Keratinocyte (primary cell): ENCODE measurements around the gene TSR3. TPM values are rescaled to one million over a fixed set of nuclear protein-coding genes. Genes with fewer than 3 reads are reported as not detected.

Source experiments
- DNase-seq: peaks from one replicate; pipeline ENCODE4 v3.0.0-alpha.2; 2011; ENCODE audit warnings: low read depth, missing footprints, low spot score
- FAIRE-seq: peaks from 2 replicates; lab custom pipeline; 2011; peaks lifted over from hg19 to GRCh38; lab: Jason Lieb, UNC
- H2AFZ ChIP-seq: 2 replicates; pipeline ENCODE4 v1.6.0; 2012; ENCODE audit warnings: low read length, control low read depth, inconsistent platforms; ENCODE audit not compliant: control insufficient read depth
- H3K27ac ChIP-seq: 2 replicates; pipeline ENCODE4 v1.5.1; 2011; ENCODE audit warnings: low read length; ENCODE audit not compliant: control insufficient read depth, insufficient read depth
- H3K27me3 ChIP-seq: 3 replicates; pipeline ENCODE4 v1.6.0; 2011; ENCODE audit warnings: low read length; ENCODE audit not compliant: control insufficient read depth, insufficient read depth; ENCODE audit errors: extremely low read depth
- H3K36me3 ChIP-seq, 2 experiments: 2 replicates in 1 of 2; 3 replicates in 1 of 2; pipeline ENCODE4 v1.5.1; 2011; ENCODE audit warnings: low read length in 2 of 2, mild to moderate bottlenecking in 1 of 2; ENCODE audit not compliant: control insufficient read depth in 2 of 2, insufficient read depth in 2 of 2; ENCODE audit errors: extremely low read depth in 1 of 2
- H3K4me1 ChIP-seq: 3 replicates; pipeline ENCODE4 v1.5.1; 2011; ENCODE audit warnings: low read length; ENCODE audit not compliant: control insufficient read depth, insufficient read depth; ENCODE audit errors: extremely low read depth
- H3K4me2 ChIP-seq: 3 replicates; pipeline ENCODE4 v1.6.0; 2011; ENCODE audit warnings: low read depth, low read length; ENCODE audit not compliant: control insufficient read depth, insufficient read depth; ENCODE audit errors: extremely low read depth
- H3K4me3 ChIP-seq, 3 experiments: fragments of 200-600 bp in 1 of 3; sonication (generic) in 1 of 3; 2 replicates in 2 of 3; 3 replicates in 1 of 3; pipeline ENCODE4 v1.5.1; 2011 to 2016; ENCODE audit warnings: low read length in 3 of 3, mild to moderate bottlenecking in 3 of 3, control low read depth in 2 of 3, inconsistent platforms in 1 of 3, low read depth in 1 of 3, mixed read lengths in 1 of 3, mixed run types in 1 of 3, moderate library complexity in 1 of 3; ENCODE audit not compliant: control insufficient read depth in 2 of 3, insufficient read depth in 2 of 3; ENCODE audit errors: extremely low read depth in 1 of 3
- H3K79me2 ChIP-seq: 2 replicates; pipeline ENCODE4 v1.6.0; 2012; ENCODE audit warnings: low read length; ENCODE audit not compliant: control insufficient read depth, insufficient read depth
- H3K9ac ChIP-seq: 3 replicates; pipeline ENCODE4 v1.6.0; 2011; ENCODE audit warnings: low read length; ENCODE audit not compliant: control insufficient read depth, insufficient read depth; ENCODE audit errors: extremely low read depth
- H3K9me1 ChIP-seq: 3 replicates; pipeline ENCODE4 v1.6.0; 2011; ENCODE audit warnings: low read length; ENCODE audit not compliant: control insufficient read depth, insufficient read depth; ENCODE audit errors: extremely low read depth
- H3K9me3 ChIP-seq: 2 replicates; pipeline ENCODE4 v1.5.1; 2012; ENCODE audit warnings: low read depth, low read length; ENCODE audit not compliant: control insufficient read depth
- H4K20me1 ChIP-seq: 3 replicates; pipeline ENCODE4 v1.6.0; 2011; ENCODE audit warnings: low read length; ENCODE audit not compliant: control insufficient read depth, insufficient read depth; ENCODE audit errors: extremely low read depth
- CTCF ChIP-seq, 3 experiments: IDR thresholded peaks in 1 of 3; conservative IDR thresholded peaks in 1 of 3; optimal IDR thresholded peaks in 1 of 3; 2 replicates in 2 of 3; 3 replicates in 1 of 3; pipeline versions ENCODE3 to v1.5.1; 2011; ENCODE audit warnings: low read length in 3 of 3, mild to moderate bottlenecking in 3 of 3, moderate library complexity in 2 of 3, control low read depth in 1 of 3, inconsistent platforms in 1 of 3; ENCODE audit not compliant: insufficient read depth in 2 of 3; ENCODE audit errors: extremely low read depth in 1 of 3
- EZH2 ChIP-seq: IDR thresholded peaks from one replicate; pipeline ENCODE4 v1.6.1; 2012; ENCODE audit warnings: inconsistent platforms, mild to moderate bottlenecking, low read length, moderate library complexity
- dilution Hi-C: fragments of 300-500 bp; cut with MboI; formaldehyde crosslinking; loops from one replicate; pipeline ENCODE4 v1.7.0; 2020; ENCODE audit warnings: low sequenced_read_pairs; ENCODE audit not compliant: extremely low pct_ligation_motif_present
- polyA plus RNA-seq, 5 experiments: library from polyadenylated mRNA; depleted of rRNA in 3 of 5; stranded (reverse) in 3 of 5; stranded (forward) in 1 of 5; unstranded in 1 of 5; fragments of >200 nt; gene quantifications; 1 replicate in 1 of 5; 2 replicates in 3 of 5; 3 replicates in 1 of 5; pipeline versions ENCODE4 v1.2.1 to v1.2.3, GENCODE V29; 2011 to 2012; ENCODE audit warnings: missing spikeins in 2 of 5, low read depth in 1 of 5, low replicate concordance in 1 of 5

Gene TSR3
- polyA plus RNA-seq, 1 donor (not counting 4 experiments of a cell fraction or from before 2014, with no cell fraction given) = 33.0 TPM

GRCh38 chr16:1325261-1325660 lies 26.4 kb downstream of the TSR3 start:
- Histone ChIP-seq H3K36me3 (peaks cover 9 to 21% of the 10 kb centered on the region in 2 experiments), H3K27me3 (no peaks in the 10 kb centered on the region), H3K9me1 (no peaks in the 10 kb centered on the region), H3K4me2 (no peak overlapping the region), H3K27ac (no peak overlapping the region), H4K20me1 (peaks cover 3% of the 10 kb centered on the region), H3K9ac (no peak overlapping the region), H3K4me1 (no peaks in the 10 kb centered on the region), H3K9me3 (no peaks in the 10 kb centered on the region), H3K4me3 (no peak overlapping the region), H2AFZ (no peak overlapping the region), H3K79me2 (peaks cover under 1% of the 10 kb centered on the region)
- no peak for TF ChIP-seq EZH2
- no peak for TF ChIP-seq CTCF (optimal IDR thresholded peaks at IDR 0.05 in 1 of 3, IDR thresholded peaks at IDR 0.05 in 1 of 3, conservative IDR thresholded peaks at IDR 0.05 in 1 of 3; ENCODE audit: extremely low read depth in 1 of 3, insufficient read depth in 2 of 3, low read length in 3 of 3)
- DNase-seq = no peak
- dilution Hi-C loops = no loop called here
- FAIRE-seq = no peak

- H3K36me3 ChIP-seq = peaks cover 18 to 24% of the 10 kb centered on the region in 2 experiments
- TF ChIP-seq EZH2 (no peak), CTCF (optimal IDR thresholded peaks at IDR 0.05 in 1 of 3, IDR thresholded peaks at IDR 0.05 in 1 of 3, conservative IDR thresholded peaks at IDR 0.05 in 1 of 3; ENCODE audit: extremely low read depth in 1 of 3, insufficient read depth in 2 of 3, low read length in 3 of 3) (no peak)
- no peak overlapping the region for H3K9ac ChIP-seq
- DNase-seq (no peak), FAIRE-seq (no peak)
- dilution Hi-C loops = no loop called here
- no peak overlapping the region for H3K4me2 ChIP-seq
- no peaks in the 10 kb centered on the region for H3K27me3 ChIP-seq
- no peaks in the 10 kb centered on the region for H3K4me1 ChIP-seq
- H4K20me1 ChIP-seq = peaks cover 3% of the 10 kb centered on the region
- no peaks in the 10 kb centered on the region for H3K9me1 ChIP-seq
- H3K27ac ChIP-seq = no peak overlapping the region
- H3K4me3 ChIP-seq = no peak overlapping the region
- no peaks in the 10 kb centered on the region for H3K9me3 ChIP-seq
- H3K79me2 ChIP-seq = peaks cover 8% of the 10 kb centered on the region
- H2AFZ ChIP-seq = no peak overlapping the region
Measured at GRCh38 chr16:1324286-1324826, 27.3 kb downstream of the TSR3 start.
